Trophoblast cell (in vitro differentiated cells and primary cell): ENCODE measurements around the gene SYT12.
A peak's percentile ranks its signal among the peaks of the same experiment; 100 is the strongest.

Experiments
- DNase-seq, 2 donors: peaks; one replicate each; pipeline ENCODE4 v3.0.0-alpha.2; 2016
- H2AFZ ChIP-seq: 2 replicates; pipeline ENCODE4 v1.6.1; 2013; ENCODE audit warnings: low read length, moderate library complexity, mild to moderate bottlenecking; ENCODE audit not compliant: insufficient read depth, poor library complexity
- H2AK5ac ChIP-seq: 2 replicates; pipeline ENCODE4 v1.6.1; 2013; ENCODE audit warnings: mild to moderate bottlenecking, low read length
- H2BK120ac ChIP-seq: 2 replicates; pipeline ENCODE4 v1.6.1; 2013; ENCODE audit warnings: low read length, mild to moderate bottlenecking, moderate library complexity; ENCODE audit not compliant: insufficient read depth, poor library complexity
- H2BK12ac ChIP-seq: 2 replicates; pipeline ENCODE4 v1.6.1; 2013; ENCODE audit warnings: mild to moderate bottlenecking, low read length, moderate library complexity
- H2BK5ac ChIP-seq: 2 replicates; pipeline ENCODE4 v1.6.1; 2013; ENCODE audit warnings: low read length, low read depth, moderate library complexity, mild to moderate bottlenecking; ENCODE audit not compliant: poor library complexity
- H3K14ac ChIP-seq: 2 replicates; pipeline ENCODE4 v1.6.1; 2013; ENCODE audit warnings: mild to moderate bottlenecking, low read length
- H3K18ac ChIP-seq: 2 replicates; pipeline ENCODE4 v1.6.1; 2013; ENCODE audit warnings: mild to moderate bottlenecking, low read length
- H3K23ac ChIP-seq: 2 replicates; pipeline ENCODE4 v1.6.1; 2013; ENCODE audit warnings: low read length
- H3K27ac ChIP-seq: 2 replicates; pipeline ENCODE4 v1.5.1; 2013; ENCODE audit warnings: low read depth, mild to moderate bottlenecking, inconsistent platforms, low read length, moderate library complexity
- H3K27me3 ChIP-seq: 2 replicates; pipeline ENCODE4 v1.6.1; 2013; ENCODE audit warnings: inconsistent platforms, mild to moderate bottlenecking, low read length, moderate library complexity; ENCODE audit not compliant: insufficient read depth
- H3K36me3 ChIP-seq, 2 experiments: 1 replicate in 1 of 2; 2 replicates in 1 of 2; pipeline ENCODE4 v1.6.1; 2013; ENCODE audit warnings: low read length in 2 of 2, mild to moderate bottlenecking in 2 of 2, moderate library complexity in 1 of 2; ENCODE audit not compliant: insufficient read depth in 2 of 2, control insufficient read depth in 1 of 2
- H3K4ac ChIP-seq: 2 replicates; pipeline ENCODE4 v1.6.1; 2013; ENCODE audit warnings: low read depth, mild to moderate bottlenecking, low read length, moderate library complexity
- H3K4me1 ChIP-seq, 2 experiments: 1 replicate in 1 of 2; 2 replicates in 1 of 2; pipeline ENCODE4 v1.6.1; 2013; ENCODE audit warnings: low read length in 2 of 2, mild to moderate bottlenecking in 2 of 2, moderate library complexity in 1 of 2; ENCODE audit not compliant: insufficient read depth in 2 of 2, control insufficient read depth in 1 of 2
- H3K4me2 ChIP-seq: 2 replicates; pipeline ENCODE4 v1.6.1; 2013; ENCODE audit warnings: inconsistent platforms, mild to moderate bottlenecking, low read length, moderate library complexity
- H3K4me3 ChIP-seq: 2 replicates; pipeline ENCODE4 v1.5.1; 2013; ENCODE audit warnings: mild to moderate bottlenecking, low read depth, low read length, inconsistent platforms
- H3K79me1 ChIP-seq: one replicate; pipeline ENCODE4 v1.6.1; 2013; ENCODE audit warnings: low read length
- H3K79me2 ChIP-seq: 2 replicates; pipeline ENCODE4 v1.6.1; 2013; ENCODE audit warnings: low read length, mild to moderate bottlenecking; ENCODE audit not compliant: control insufficient read depth, insufficient read depth, poor library complexity
- H3K9ac ChIP-seq: 2 replicates; pipeline ENCODE4 v1.6.1; 2013; ENCODE audit warnings: mild to moderate bottlenecking, low read length
- H3K9me3 ChIP-seq: 2 replicates; pipeline ENCODE4 v1.6.1; 2013; ENCODE audit warnings: low read depth, mild to moderate bottlenecking, control low read depth, inconsistent platforms, low read length; ENCODE audit not compliant: insufficient read depth
- H4K12ac ChIP-seq: 2 replicates; pipeline ENCODE4 v1.6.1; 2013; ENCODE audit warnings: low read depth, mild to moderate bottlenecking, low read length, moderate library complexity
- H4K8ac ChIP-seq: 2 replicates; pipeline ENCODE4 v1.6.1; 2013; ENCODE audit warnings: low read depth, mild to moderate bottlenecking, low read length, moderate library complexity
- H4K91ac ChIP-seq: one replicate; pipeline ENCODE4 v1.6.1; 2013; ENCODE audit warnings: low read depth, mild to moderate bottlenecking, low read length, moderate library complexity
- whole genome bisulfite sequencing: extraction: QIAGEN DNeasy Blood & Tissue Kit; methylation state at CpG from one replicate; pipeline ENCODE4 v1.1.7; 2013; ENCODE audit warnings: missing lambda C conversion rate; ENCODE audit not compliant: insufficient read length, insufficient coverage; ENCODE audit errors: extremely low coverage; 5-methylcytosine and 5-hydroxymethylcytosine counted together

The SYT12 gene

GRCh38 chr11:67025750-67026149 is 2.8 kb downstream of the SYT12 start:
- no peak overlapping the region for H3K18ac ChIP-seq
- no peak for DNase-seq
- no peak overlapping the region for H4K8ac ChIP-seq
- H4K12ac ChIP-seq: no peak overlapping the region
- H2AFZ ChIP-seq: no peak overlapping the region
- H2BK5ac ChIP-seq: no peak overlapping the region
- H2AK5ac ChIP-seq: no peak overlapping the region
- no peaks in the 10 kb centered on the region for H3K79me2 ChIP-seq
- H2BK12ac ChIP-seq: no peak overlapping the region
- H3K14ac ChIP-seq: no peak overlapping the region
- no peak overlapping the region for H3K4me3 ChIP-seq
- H3K36me3 ChIP-seq: no peaks in the 10 kb centered on the region
- no peak overlapping the region for H3K4ac ChIP-seq
- no peak overlapping the region for H2BK120ac ChIP-seq
- no CpG with 5 or more reads among the region's 8 CpGs for WGBS
- H3K4me1 ChIP-seq: peaks cover 19 to 23% of the 10 kb centered on the region in 2 experiments
- no peak overlapping the region for H3K23ac ChIP-seq
- no peak overlapping the region for H3K9ac ChIP-seq
- H3K79me1 ChIP-seq: no peaks in the 10 kb centered on the region
- no peak overlapping the region for H3K4me2 ChIP-seq
- peaks cover 8% of the 10 kb centered on the region for H3K9me3 ChIP-seq
- H4K91ac ChIP-seq: no peak overlapping the region
- peaks cover 34% of the 10 kb centered on the region for H3K27me3 ChIP-seq
- H3K27ac ChIP-seq: no peak overlapping the region

DNA sequence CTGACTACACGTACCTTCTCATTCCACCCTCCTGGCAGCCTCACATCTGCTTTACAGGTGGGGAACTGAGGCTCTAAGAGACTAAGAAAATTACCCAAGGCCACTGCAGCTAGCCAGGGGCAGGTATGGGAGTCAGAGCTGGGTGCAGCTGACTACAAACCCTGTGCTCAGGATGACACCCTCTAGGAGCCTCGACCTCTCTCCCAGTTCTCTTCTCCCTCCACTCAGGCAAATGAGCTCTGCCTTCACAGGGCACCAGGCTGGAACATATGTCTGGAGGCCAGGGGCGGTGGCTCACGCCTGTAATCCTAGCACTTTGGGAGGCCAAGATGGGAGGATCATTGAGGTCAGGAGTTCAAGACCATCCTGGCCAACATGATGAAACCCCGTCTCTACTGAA is 4.0 kb downstream of the SYT12 start:
- H3K27me3 ChIP-seq: peaks cover 33% of the 10 kb centered on the region
- no peak overlapping the region for H2BK5ac ChIP-seq
- no peak overlapping the region for H3K18ac ChIP-seq
- no CpG with 5 or more reads among the region's 5 CpGs for WGBS
- H4K8ac ChIP-seq: no peak overlapping the region
- H3K14ac ChIP-seq: no peak overlapping the region
- H4K12ac ChIP-seq: no peak overlapping the region
- no peak overlapping the region for H3K4me2 ChIP-seq
- H2AFZ ChIP-seq: no peak overlapping the region
- H3K4me1 ChIP-seq: peaks cover 29 to 34% of the 10 kb centered on the region in 2 experiments
- peak; percentile 72 to 73 for DNase-seq
- no peak overlapping the region for H3K4me3 ChIP-seq
- no peak overlapping the region for H2AK5ac ChIP-seq
- H3K9me3 ChIP-seq: peaks cover 8% of the 10 kb centered on the region
- no peak overlapping the region for H4K91ac ChIP-seq
- H2BK12ac ChIP-seq: no peak overlapping the region
- no peak overlapping the region for H3K23ac ChIP-seq
- no peak overlapping the region for H2BK120ac ChIP-seq
- H3K27ac ChIP-seq: no peak overlapping the region
- no peak overlapping the region for H3K4ac ChIP-seq
- H3K9ac ChIP-seq: no peak overlapping the region
- no peaks in the 10 kb centered on the region for H3K36me3 ChIP-seq
- H3K79me2 ChIP-seq: no peaks in the 10 kb centered on the region
- peaks cover 7% of the 10 kb centered on the region for H3K79me1 ChIP-seq

- Histone ChIP-seq H3K4me3 (no peak overlapping the region), H3K27me3 (peaks cover 28% of the 10 kb centered on the region), H3K79me2 (no peaks in the 10 kb centered on the region), H2BK120ac (no peak overlapping the region), H3K9ac (no peak overlapping the region), H3K14ac (no peak overlapping the region), H3K36me3 (no peaks in the 10 kb centered on the region), H4K12ac (no peak overlapping the region), H3K79me1 (peaks cover 10% of the 10 kb centered on the region), H4K8ac (no peak overlapping the region), H4K91ac (no peak overlapping the region), H3K23ac (no peak overlapping the region), H3K4me2 (no peak overlapping the region), H2BK12ac (no peak overlapping the region), H2AK5ac (no peak overlapping the region), H3K18ac (no peak overlapping the region), H3K4me1 (peaks cover 33 to 38% of the 10 kb centered on the region in 2 experiments), H3K27ac (no peak overlapping the region), H2AFZ (no peak overlapping the region), H3K9me3 (peaks cover 4% of the 10 kb centered on the region), H3K4ac (no peak overlapping the region), H2BK5ac (no peak overlapping the region)
- WGBS: no CpG with 5 or more reads among the region's 12 CpGs
- peak; percentile 68 to 72 for DNase-seq
Observed at GRCh38 chr11:67027483-67027930, 4.6 kb downstream of the SYT12 start.

DNA sequence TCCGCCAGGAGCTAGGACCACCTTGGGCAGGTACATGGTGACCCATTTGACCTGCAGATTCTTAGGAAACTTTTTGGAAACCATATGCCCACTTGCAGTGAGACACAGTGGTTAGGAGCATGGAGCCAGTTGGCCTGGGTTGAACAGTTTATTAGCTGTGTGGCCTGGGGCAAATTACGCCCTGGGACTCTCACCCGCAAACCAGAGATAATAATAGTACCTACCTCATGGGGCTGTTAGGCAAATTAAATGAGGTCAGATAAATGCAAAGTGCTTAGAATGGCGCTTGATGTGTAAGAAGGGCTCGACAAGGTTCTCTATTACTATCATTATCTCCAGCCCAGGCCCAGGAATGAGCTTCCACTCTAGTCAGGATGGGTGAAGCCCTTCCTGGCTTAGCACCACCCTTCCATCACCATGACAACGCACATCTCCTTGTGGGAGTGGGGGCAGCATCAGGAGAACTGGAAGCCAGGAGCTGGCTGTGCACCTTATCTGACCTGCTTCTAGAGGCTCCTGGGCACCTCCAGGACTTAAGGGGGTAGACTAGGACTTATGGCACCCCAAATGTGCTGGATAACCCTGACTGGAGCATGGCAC is 5.1 kb downstream of the SYT12 start:
- H4K91ac ChIP-seq: no peak overlapping the region
- peaks cover 33 to 34% of the 10 kb centered on the region in 2 experiments for H3K4me1 ChIP-seq
- no peak overlapping the region for H2BK12ac ChIP-seq
- H2BK120ac ChIP-seq: no peak overlapping the region
- H3K4me3 ChIP-seq: no peak overlapping the region
- H3K14ac ChIP-seq: no peak overlapping the region
- H3K27me3 ChIP-seq: peaks cover 22% of the 10 kb centered on the region
- H3K23ac ChIP-seq: no peak overlapping the region
- no peak overlapping the region for H3K4ac ChIP-seq
- H3K18ac ChIP-seq: no peak overlapping the region
- H4K8ac ChIP-seq: no peak overlapping the region
- no peak overlapping the region for H3K27ac ChIP-seq
- H3K9ac ChIP-seq: no peak overlapping the region
- peak in 1 of 2 donors; percentile 56 for DNase-seq
- H3K9me3 ChIP-seq: peaks cover 4% of the 10 kb centered on the region
- WGBS: no CpG with 5 or more reads among the region's 6 CpGs
- no peak overlapping the region for H2AFZ ChIP-seq
- H3K4me2 ChIP-seq: no peak overlapping the region
- no peak overlapping the region for H2AK5ac ChIP-seq
- no peak overlapping the region for H4K12ac ChIP-seq
- no peaks in the 10 kb centered on the region for H3K79me2 ChIP-seq
- no peak overlapping the region for H2BK5ac ChIP-seq
- no peaks in the 10 kb centered on the region for H3K36me3 ChIP-seq
- peaks cover 10% of the 10 kb centered on the region for H3K79me1 ChIP-seq
